HK-2 (cell line): ENCODE measurements around the gene CCL21.
A peak's percentile ranks its signal among the peaks of the same experiment; 100 is the strongest.

ENCODE experiments used
- DNase-seq: peaks from one replicate; pipeline ENCODE4 v3.0.0-alpha.2; 2018; ENCODE audit not compliant: unreplicated experiment

CCL21 gene

GRCh38 chr9:34709196-34709978, 549 bp downstream of the CCL21 start:
- DNase-seq, result no peak

GRCh38 chr9:34707130-34707529, 2.8 kb downstream of the CCL21 start:
- DNase-seq, result no peak

- DNase-seq, result peak; percentile 67
Observed at GRCh38 chr9:34701769-34702736, 7.9 kb downstream of the CCL21 start.

- peak; percentile 69 for DNase-seq
Observed at GRCh38 chr9:34701023-34701768, 8.7 kb downstream of the CCL21 start.

- no peak for DNase-seq
Observed at GRCh38 chr9:34694811-34695210, 15.1 kb downstream of the CCL21 start.

GRCh38 chr9:34693560-34693959, 16.4 kb downstream of the CCL21 start:
- no peak for DNase-seq

- DNase-seq, result no peak
Observed at GRCh38 chr9:34691936-34692315, 18.0 kb downstream of the CCL21 start.

GRCh38 chr9:34690983-34691935, 18.7 kb downstream of the CCL21 start, which contains the start of gene CCL19:
Gene CCL19 (minus strand): TSS chr9:34691276. CDS start chr9:34691139, 137 bp downstream.
- DNase-seq, result no peak

GRCh38 chr9:34689512-34689911, 20.4 kb downstream of the CCL21 start:
- DNase-seq, result no peak

- DNase-seq, result no peak
Observed at GRCh38 chr9:34689116-34689470, 20.8 kb downstream of the CCL21 start.

- DNase-seq, result no peak
Observed at GRCh38 chr9:34688329-34689115, 21.4 kb downstream of the CCL21 start.

GRCh38 chr9:34687276-34688030, 22.5 kb downstream of the CCL21 start:
- no peak for DNase-seq

GRCh38 chr9:34686732-34687131, 23.2 kb downstream of the CCL21 start:
- DNase-seq, result no peak

- no peak for DNase-seq
Observed at GRCh38 chr9:34686231-34686630, 23.7 kb downstream of the CCL21 start.

- no peak for DNase-seq
Observed at GRCh38 chr9:34685591-34685990, 24.3 kb downstream of the CCL21 start.

GRCh38 chr9:34684816-34685215, 25.1 kb downstream of the CCL21 start:
- DNase-seq, result no peak

GRCh38 chr9:34684145-34684544, 25.8 kb downstream of the CCL21 start:
- no peak for DNase-seq

- DNase-seq, result no peak
Observed at GRCh38 chr9:34675869-34676268, 34.1 kb downstream of the CCL21 start.

- DNase-seq, result peak; percentile 27
Observed at GRCh38 chr9:34675048-34675714, 34.8 kb downstream of the CCL21 start.
